ENCODE results near the gene POLR2C.

The POLR2C gene

DNA sequence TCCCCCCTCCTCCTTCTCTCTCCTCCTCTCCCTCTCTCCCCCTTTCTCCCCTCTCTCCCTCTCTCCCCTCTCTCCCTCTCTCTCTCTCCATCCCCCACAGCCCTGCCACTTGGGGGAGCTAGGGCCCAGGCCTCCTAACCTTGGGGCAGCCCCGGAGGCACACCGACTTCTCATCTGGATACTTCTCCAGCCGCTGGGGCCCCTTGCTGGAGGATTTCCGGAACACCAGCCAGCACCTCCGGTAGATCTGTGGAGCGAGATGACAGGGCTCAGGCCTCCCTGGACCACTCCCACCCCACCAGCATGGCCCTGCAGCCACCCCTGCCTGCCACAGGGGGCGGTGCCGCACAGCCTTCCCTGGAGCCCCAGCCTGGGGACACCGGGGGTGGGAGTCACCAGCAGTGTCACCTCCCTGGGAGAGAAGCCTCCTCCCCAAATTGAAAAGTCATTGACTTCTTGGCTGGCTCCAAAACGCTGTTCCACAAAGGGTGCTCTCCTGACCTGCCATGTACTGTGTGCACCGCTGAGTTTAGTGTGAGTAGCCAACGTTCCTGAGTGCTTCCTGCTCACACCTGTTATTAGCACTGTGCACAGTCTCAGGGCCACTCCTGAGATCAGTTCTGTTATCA lies 13.3 kb downstream of the POLR2C start:
- H3K4me3 ChIP-seq (ENCODE audit: low read length): no peak overlapping the region
- H3K4me1 ChIP-seq (ENCODE audit: control insufficient read depth, insufficient read depth, low read length): peaks cover 68% of the 10 kb centered on the region
- H3K27me3 ChIP-seq (ENCODE audit: control insufficient read depth, insufficient read depth, low read length): no peaks in the 10 kb centered on the region
- no peak overlapping the region for H3K9ac ChIP-seq (ENCODE audit: low read length)
- peaks cover 16% of the 10 kb centered on the region for H3K36me3 ChIP-seq (ENCODE audit: control insufficient read depth, insufficient read depth, low read length)
- H3K9me3 ChIP-seq (ENCODE audit: control insufficient read depth, low read length): no peaks in the 10 kb centered on the region

DNA sequence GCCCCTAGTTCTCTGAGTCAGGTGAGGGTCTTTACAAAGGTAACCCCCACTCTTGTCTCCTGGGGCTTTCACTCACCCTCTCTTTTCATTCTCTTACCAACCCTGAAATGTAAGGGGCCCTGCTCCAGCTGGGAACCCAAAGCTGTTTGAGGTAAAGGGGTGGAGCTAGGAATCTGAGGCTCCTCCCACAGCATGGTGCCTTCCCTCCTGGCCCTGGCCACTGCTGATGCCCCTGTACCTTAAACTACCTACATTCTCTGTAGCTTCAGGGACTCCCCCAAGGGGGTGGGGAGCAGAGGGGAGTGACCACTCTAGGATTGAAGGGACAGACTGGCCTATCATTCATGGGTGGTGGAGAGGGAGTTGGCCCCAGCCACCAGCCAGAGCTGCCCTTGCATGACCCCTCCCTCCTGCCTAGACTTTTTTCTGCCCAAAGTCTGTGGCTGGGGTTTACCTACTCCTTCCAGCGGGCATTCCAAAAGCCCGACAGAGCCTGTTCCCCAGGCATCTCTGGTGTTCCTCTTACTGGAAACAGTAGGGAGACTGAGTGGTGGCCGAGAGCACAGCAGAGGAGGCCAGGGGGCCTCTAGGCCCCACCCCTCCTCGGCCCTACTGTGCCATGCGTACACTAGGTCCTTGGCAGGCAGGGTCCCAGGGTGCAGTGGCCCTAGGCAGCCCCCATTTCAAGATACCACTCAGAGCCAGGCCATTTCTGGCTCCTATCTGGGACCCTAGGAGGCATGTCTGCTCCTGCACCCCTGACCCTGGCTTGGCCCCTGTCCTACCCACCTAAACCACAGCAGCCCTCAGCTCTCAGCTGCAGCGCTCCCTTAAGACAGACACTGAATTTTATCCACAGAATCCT lies 14.3 kb downstream of the POLR2C start:
- Histone ChIP-seq H3K36me3 (ENCODE audit: control insufficient read depth, insufficient read depth, low read length) (peaks cover 16% of the 10 kb centered on the region), H3K9ac (ENCODE audit: low read length) (no peak overlapping the region), H3K4me3 (ENCODE audit: low read length) (no peak overlapping the region), H3K4me1 (ENCODE audit: control insufficient read depth, insufficient read depth, low read length) (peaks cover 68% of the 10 kb centered on the region), H3K9me3 (ENCODE audit: control insufficient read depth, low read length) (no peaks in the 10 kb centered on the region), H3K27me3 (ENCODE audit: control insufficient read depth, insufficient read depth, low read length) (no peaks in the 10 kb centered on the region)

DNA sequence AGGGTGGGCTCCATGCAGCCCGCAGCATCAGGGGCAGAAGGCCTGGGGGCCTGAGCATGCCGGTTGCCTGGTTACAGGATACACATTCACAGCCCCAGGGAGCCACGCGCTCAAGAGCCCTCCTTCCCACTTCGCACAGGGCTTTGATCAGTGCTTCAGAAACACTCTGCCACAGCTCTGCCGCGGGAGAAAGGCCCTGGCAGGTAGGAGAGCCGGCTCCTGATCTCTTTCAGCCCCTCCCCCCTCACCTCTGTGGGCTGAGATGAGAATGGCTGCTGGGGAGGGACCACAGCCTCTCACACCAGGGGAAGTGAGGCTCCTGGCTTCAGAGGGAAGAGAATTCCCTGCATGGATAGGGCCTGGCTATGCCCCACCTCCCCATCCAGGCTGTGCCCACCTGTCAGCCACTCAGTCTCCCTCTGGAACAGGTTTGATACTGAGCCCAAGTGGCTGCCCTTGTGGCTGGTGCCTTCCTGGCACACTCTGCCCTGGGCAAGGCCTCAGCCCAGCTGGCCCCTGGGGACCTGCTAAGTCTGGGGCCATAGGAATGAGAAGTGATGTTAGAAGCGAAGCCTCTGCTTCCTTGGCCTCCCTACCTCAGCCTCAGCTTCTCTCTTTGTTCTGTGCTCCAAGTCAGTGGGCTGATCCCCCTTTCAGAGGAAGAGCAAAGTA lies 15.2 kb downstream of the POLR2C start:
- H3K9me3 ChIP-seq (ENCODE audit: control insufficient read depth, low read length): no peaks in the 10 kb centered on the region
- H3K4me1 ChIP-seq (ENCODE audit: control insufficient read depth, insufficient read depth, low read length): peaks cover 59% of the 10 kb centered on the region
- H3K36me3 ChIP-seq (ENCODE audit: control insufficient read depth, insufficient read depth, low read length): peaks cover 15% of the 10 kb centered on the region
- no peaks in the 10 kb centered on the region for H3K27me3 ChIP-seq (ENCODE audit: control insufficient read depth, insufficient read depth, low read length)
- H3K4me3 ChIP-seq (ENCODE audit: low read length): no peak overlapping the region
- peak overlapping the region; percentile 35 for H3K9ac ChIP-seq (ENCODE audit: low read length)

DNA sequence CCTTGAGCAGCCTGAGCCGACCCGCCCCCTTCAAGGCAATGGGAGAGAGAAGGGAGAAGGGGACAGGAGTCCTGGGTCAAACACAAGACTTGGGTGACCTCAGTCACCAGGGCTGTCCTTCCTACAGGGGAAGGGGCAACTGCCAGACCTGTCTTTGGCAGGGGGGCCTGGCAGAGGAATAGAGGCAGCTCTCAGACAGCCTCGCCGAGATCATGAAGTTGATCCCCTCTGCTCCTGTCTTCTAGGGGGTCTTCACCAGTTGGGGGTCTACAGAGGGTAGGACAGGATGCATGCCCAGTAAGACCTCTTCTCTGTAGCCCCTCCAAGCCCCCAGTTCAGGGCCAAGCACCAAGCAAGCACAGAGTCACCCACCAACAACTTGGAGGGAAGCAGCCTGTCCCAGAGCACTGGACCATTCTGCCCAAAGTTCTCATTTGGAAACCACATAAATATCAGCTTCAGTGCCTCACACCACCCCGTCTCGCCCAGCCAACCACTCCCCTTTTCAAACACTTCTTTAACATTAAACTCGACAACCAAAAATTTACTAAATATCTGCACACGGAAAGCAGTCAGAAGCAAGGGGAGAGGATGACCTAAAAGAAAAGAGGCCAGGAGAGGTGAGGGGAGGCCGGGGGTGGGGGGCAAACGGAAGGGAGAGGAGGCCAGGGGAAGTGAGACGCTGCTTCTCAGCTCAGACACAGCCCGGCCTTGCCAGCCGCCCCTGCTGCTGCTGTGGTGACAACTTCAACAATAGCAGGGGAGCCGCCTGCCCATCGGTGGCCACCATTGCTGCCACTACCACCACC lies 16.1 kb downstream of the POLR2C start:
- Histone ChIP-seq H3K27me3 (ENCODE audit: control insufficient read depth, insufficient read depth, low read length) (no peaks in the 10 kb centered on the region), H3K36me3 (ENCODE audit: control insufficient read depth, insufficient read depth, low read length) (peaks cover 9% of the 10 kb centered on the region), H3K9me3 (ENCODE audit: control insufficient read depth, low read length) (no peaks in the 10 kb centered on the region), H3K4me3 (ENCODE audit: low read length) (peak overlapping the region; percentile 14), H3K9ac (ENCODE audit: low read length) (peak overlapping the region; percentile 63), H3K4me1 (ENCODE audit: control insufficient read depth, insufficient read depth, low read length) (peaks cover 56% of the 10 kb centered on the region)

DNA sequence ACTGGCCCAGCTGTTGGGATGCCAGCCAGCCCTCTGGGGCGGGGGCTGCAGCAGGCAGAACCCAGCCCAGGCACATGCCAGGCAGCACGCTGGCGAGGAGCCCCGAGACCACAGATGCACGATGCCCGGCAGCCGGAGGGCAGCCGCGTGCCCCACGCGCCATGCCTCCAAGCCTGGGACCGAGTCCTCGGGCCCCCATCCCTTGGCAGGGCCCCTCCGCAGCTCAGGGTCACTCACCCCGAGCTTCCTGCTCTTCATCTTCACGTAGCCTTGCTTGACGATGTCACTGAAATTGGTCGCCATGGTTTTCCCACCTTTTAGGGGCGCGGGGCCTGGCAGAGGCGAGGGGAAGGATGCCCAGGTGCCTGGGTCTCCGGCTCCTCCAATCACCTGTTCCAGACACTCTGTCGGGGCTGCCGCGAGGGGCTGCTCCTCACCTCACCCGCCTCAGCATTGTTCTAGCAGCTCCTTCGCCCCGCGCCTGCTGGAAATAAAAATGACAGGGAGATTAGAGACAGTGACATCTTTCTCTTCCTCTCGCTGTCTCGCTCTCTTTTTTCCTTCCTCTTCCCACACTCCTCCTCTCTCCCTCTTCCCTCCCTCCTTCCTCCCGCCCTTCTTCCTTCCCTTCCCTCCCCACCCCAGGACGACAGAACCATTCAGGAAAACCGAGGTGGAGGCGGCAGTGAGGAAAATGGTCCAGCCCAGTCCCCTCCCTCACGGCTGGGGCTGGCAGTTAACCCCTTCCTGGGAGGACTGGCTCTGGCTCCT lies 16.9 kb downstream of the POLR2C start:
- H3K27me3 ChIP-seq (ENCODE audit: control insufficient read depth, insufficient read depth, low read length): no peaks in the 10 kb centered on the region
- H3K4me1 ChIP-seq (ENCODE audit: control insufficient read depth, insufficient read depth, low read length): peaks cover 64% of the 10 kb centered on the region
- peaks cover 8% of the 10 kb centered on the region for H3K36me3 ChIP-seq (ENCODE audit: control insufficient read depth, insufficient read depth, low read length)
- H3K9me3 ChIP-seq (ENCODE audit: control insufficient read depth, low read length): no peaks in the 10 kb centered on the region
- H3K4me3 ChIP-seq (ENCODE audit: low read length): peak overlapping the region; percentile 57
- H3K9ac ChIP-seq (ENCODE audit: low read length): peak overlapping the region; percentile 63

DNA sequence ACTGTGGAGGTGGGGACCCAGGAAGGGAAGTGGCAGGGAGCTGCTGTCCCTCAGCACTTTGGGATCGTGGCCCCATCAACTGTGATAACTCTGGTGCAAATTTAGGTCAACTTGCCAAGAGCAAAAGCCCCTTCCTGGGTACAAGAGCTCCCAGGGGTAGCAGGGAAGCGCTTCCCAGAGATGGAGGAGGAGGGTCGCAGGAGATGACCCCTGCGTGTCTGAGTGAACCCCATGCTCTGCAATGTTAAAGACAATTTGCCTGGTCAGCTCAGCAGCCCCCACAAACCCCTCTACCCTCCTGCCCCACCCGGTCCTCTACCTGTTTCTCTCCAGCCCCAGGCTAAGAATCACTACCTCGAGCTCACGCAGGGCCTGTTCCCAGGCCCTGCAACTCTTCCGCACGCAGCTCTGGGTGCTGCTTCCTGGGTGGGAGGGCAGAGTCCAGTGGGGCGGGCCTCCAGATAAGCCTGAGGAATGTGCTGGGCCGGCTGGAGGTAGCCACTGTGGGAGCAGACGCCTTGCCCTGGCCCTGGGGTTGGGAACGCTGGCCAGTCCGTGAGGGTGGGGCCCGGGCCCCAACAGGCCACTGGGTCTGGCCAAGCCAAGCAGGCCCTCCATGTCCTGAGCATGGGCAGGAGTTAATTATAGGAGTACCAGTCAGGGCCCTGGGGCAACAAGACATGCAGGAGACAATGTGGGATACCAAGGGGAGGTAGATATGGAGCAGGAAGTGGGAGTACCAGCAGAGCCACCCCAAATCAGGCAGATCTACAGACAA lies 17.7 kb downstream of the POLR2C start:
- Histone ChIP-seq H3K9me3 (ENCODE audit: control insufficient read depth, low read length) (no peaks in the 10 kb centered on the region), H3K4me1 (ENCODE audit: control insufficient read depth, insufficient read depth, low read length) (peaks cover 72% of the 10 kb centered on the region), H3K27me3 (ENCODE audit: control insufficient read depth, insufficient read depth, low read length) (no peaks in the 10 kb centered on the region), H3K36me3 (ENCODE audit: control insufficient read depth, insufficient read depth, low read length) (peaks cover 4% of the 10 kb centered on the region), H3K9ac (ENCODE audit: low read length) (peak overlapping the region; percentile 63), H3K4me3 (ENCODE audit: low read length) (peak overlapping the region; percentile 57)

DNA sequence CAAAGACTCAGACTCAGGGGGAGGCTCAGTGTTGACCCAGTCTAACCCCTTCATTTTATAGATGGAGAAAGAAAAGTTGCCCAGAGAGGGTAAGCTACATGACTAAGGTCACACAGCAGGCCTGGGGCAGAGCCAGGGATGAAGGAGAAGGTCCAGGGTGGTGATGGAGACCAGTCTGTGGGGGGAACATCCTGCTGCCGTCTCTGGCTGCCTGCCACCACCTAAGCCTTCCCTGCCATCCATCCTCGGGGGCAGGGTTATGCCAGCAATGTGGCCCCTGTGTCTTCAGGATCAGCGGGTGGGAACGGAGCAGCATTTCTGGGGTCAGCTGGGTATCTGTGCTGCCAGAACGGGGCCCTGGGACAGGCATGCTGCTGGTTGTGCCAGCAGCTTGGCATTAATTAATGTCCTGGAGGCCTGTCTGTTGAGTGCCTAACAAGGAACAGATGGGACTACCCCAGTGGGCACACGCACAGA lies 18.3 kb downstream of the POLR2C start:
- Histone ChIP-seq H3K9ac (ENCODE audit: low read length) (peak overlapping the region; percentile 63), H3K4me1 (ENCODE audit: control insufficient read depth, insufficient read depth, low read length) (peaks cover 77% of the 10 kb centered on the region), H3K9me3 (ENCODE audit: control insufficient read depth, low read length) (no peaks in the 10 kb centered on the region), H3K4me3 (ENCODE audit: low read length) (no peak overlapping the region), H3K36me3 (ENCODE audit: control insufficient read depth, insufficient read depth, low read length) (peaks cover 4% of the 10 kb centered on the region), H3K27me3 (ENCODE audit: control insufficient read depth, insufficient read depth, low read length) (no peaks in the 10 kb centered on the region)

DNA sequence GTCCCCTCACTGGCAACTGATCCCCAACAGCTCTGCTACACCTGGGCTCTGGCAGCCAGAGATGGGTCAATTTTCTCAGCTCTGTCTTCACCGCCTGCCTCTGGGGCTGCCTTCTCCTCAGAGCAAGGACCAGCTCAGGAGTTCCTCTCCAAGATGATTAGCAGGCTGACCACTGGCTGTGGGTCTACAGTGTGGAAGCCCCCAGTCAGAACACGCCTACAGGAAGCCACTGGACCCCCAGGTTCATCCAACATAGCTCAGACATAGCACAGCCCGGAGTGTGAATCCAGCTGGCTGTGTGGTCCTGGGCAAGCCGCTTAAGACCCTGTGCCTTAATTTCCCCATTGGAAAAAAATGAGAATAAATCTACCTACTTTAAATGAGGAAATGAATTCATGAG lies 18.9 kb downstream of the POLR2C start:
- Histone ChIP-seq H3K4me3 (ENCODE audit: low read length) (no peak overlapping the region), H3K27me3 (ENCODE audit: control insufficient read depth, insufficient read depth, low read length) (no peaks in the 10 kb centered on the region), H3K36me3 (ENCODE audit: control insufficient read depth, insufficient read depth, low read length) (no peaks in the 10 kb centered on the region), H3K9ac (ENCODE audit: low read length) (peak overlapping the region; percentile 63), H3K9me3 (ENCODE audit: control insufficient read depth, low read length) (no peaks in the 10 kb centered on the region), H3K4me1 (ENCODE audit: control insufficient read depth, insufficient read depth, low read length) (peaks cover 73% of the 10 kb centered on the region)

DNA sequence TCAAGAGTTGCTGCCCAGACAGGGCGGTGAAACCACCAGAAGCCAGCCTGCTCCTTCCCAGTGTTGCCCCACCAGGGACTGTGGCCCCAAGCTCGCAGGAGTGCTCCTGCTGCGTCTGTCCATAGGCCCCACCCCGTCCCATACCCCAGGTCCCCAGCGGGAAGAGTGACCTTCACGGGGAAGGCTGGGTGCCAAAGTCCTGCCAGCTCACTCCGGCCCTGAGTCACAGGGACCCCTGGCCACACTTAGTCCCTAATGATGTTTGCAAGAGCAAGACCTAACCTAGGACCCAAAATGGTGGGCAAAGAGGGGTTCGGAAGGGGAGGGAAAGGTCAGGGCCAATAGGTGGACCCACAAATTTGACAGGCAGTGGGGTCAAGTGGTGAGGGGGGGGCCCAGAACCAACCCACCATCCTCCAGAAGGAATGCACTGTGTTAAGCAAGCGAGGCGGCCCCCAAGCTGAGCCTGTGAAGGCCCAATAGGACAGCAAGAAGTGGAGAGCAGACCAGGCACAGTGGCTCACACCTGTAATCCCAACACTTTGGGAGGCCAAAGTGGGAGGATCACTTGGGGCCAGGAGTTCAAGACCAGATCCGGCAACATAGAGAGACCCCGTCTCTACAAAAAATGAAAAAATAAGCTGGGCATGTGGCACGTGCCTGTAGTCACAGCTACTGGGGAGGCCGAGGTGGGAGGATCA lies 20.5 kb downstream of the POLR2C start:
- H3K4me1 ChIP-seq (ENCODE audit: control insufficient read depth, insufficient read depth, low read length): peaks cover 65% of the 10 kb centered on the region
- no peaks in the 10 kb centered on the region for H3K36me3 ChIP-seq (ENCODE audit: control insufficient read depth, insufficient read depth, low read length)
- H3K4me3 ChIP-seq (ENCODE audit: low read length): no peak overlapping the region
- H3K27me3 ChIP-seq (ENCODE audit: control insufficient read depth, insufficient read depth, low read length): no peaks in the 10 kb centered on the region
- no peak overlapping the region for H3K9ac ChIP-seq (ENCODE audit: low read length)
- no peaks in the 10 kb centered on the region for H3K9me3 ChIP-seq (ENCODE audit: control insufficient read depth, low read length)

DNA sequence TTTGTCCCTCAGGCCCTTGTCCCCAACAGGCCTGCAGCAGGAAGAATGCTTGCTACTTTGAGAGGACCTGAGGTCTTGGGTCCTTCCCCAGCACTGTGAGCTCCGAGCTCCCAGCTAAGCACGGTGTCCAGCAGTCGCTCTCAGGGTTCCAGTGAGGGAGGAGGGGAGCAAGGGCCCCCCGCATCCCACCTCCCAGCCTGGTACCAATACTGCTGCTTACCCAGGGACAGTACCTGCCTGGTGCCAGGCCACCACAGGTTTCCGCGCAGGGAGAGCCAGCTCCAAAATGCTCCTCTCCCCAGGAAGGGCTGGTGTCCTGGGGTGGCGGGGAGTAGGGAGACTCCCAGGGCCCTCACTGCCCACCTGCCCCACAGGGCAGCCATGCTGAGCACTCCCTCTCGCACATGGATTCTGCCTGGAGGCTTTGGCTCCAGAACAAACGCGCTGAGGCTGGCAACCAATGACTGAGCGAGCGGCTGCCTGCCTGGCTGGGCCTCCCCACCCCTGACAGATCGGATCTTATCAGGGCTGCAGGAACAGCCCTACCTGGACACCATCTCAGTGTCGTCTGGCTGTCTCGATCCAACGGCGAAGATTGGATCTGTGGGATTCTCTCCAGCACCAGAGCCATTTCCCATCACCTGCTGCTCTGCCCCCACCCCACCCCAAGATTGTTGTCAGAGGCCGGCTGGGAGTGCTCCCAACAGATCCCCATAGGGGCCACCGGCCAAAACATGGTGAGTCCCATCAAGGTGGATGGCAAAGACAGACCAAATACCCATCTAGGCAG lies 21.4 kb downstream of the POLR2C start:
- H3K9ac ChIP-seq (ENCODE audit: low read length): peak overlapping the region; percentile 31
- H3K9me3 ChIP-seq (ENCODE audit: control insufficient read depth, low read length): no peaks in the 10 kb centered on the region
- H3K4me3 ChIP-seq (ENCODE audit: low read length): no peak overlapping the region
- no peaks in the 10 kb centered on the region for H3K27me3 ChIP-seq (ENCODE audit: control insufficient read depth, insufficient read depth, low read length)
- no peaks in the 10 kb centered on the region for H3K36me3 ChIP-seq (ENCODE audit: control insufficient read depth, insufficient read depth, low read length)
- peaks cover 55% of the 10 kb centered on the region for H3K4me1 ChIP-seq (ENCODE audit: control insufficient read depth, insufficient read depth, low read length)

Data from mucosa of stomach (tissue), 1 donor.